ENCODE measurements around the gene WDR88. TPM values are rescaled to one million over a fixed set of nuclear protein-coding genes. Genes with fewer than 3 reads are reported as not detected.

WDR88 gene
- total and polyA plus RNA-seq, 2 of the 13 experiments (the other 11 are each of a cell fraction or from before 2014, with no cell fraction given): not detected

DNA sequence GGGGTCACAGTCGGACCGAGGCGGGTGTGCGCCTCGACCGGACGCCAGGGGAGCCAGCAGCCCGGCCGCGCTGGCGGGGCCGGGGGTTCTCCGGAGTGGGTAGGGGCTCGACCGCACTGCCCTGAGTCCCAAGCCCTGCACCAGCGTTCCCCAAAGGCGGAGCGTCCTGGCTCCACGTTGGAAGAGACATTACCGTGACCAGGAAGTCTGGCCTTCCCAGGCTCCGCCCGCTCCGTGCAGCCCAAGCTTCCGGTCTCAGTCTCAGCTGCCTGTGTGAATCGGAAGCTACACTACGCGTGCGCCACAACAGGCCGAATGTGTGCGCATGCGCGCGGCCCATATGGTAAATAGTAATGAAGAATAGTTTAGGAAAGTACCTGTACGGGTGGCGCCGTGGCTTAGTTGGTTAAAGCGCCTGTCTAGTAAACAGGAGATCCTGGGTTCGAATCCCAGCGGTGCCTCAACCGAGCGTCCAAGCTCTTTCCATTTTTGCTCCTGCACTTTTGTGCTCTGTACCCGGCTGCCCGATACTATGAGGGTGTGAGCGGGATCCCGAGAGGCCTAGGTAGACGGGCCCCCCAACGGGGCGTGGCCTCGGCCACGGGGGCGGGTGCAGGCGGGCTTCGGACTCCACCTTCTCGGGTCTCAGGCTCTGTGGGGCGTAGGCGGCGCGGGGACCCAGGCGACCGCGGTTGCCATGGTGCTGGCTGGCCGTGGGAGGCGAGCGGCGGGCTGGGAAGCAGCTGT is 44.9 kb downstream of the WDR88 start (continued):
- TF ChIP-seq TEAD2 (CRISPR knock-in tag; IDR thresholded peaks at IDR 0.05) (no peak), ZNF281 (CRISPR knock-in tag; IDR thresholded peaks at IDR 0.05; ENCODE audit: borderline replicate concordance) (no peak), PHF5A (CRISPR knock-in tag; IDR thresholded peaks at IDR 0.05; ENCODE audit: low read depth, unreplicated experiment) (peak; percentile 91), ZXDC (CRISPR knock-in tag; IDR thresholded peaks at IDR 0.05) (no peak; the same call in 1 of the 2 replicates), SP4 (CRISPR knock-in tag; IDR thresholded peaks at IDR 0.05) (peak; percentile 88), NFATC3 (CRISPR knock-in tag; IDR thresholded peaks at IDR 0.05) (peak; percentile 52; the same call in 1 of the 2 replicates), KLF12 (CRISPR knock-in tag; IDR thresholded peaks at IDR 0.05; ENCODE audit: borderline replicate concordance) (0 out of 2 replicates have a peak, but pooled peaks have one; percentile 29), ZNF329 (CRISPR knock-in tag; IDR thresholded peaks at IDR 0.05; ENCODE audit: low read depth) (no peak), ZNF816 (CRISPR knock-in tag; IDR thresholded peaks at IDR 0.05; ENCODE audit: borderline replicate concordance) (peak; percentile 96), HNF4A (CRISPR knock-in tag; IDR thresholded peaks at IDR 0.05) (peak; percentile 25; the same call in 1 of the 2 replicates), RELA (CRISPR knock-in tag; IDR thresholded peaks at IDR 0.05) (0 out of 2 replicates have a peak, but pooled peaks have one; percentile 30), CAMTA2 (CRISPR knock-in tag; IDR thresholded peaks at IDR 0.05; ENCODE audit: borderline replicate concordance) (peak; percentile 72; the same call in 1 of the 2 replicates), ZNF362 (CRISPR knock-in tag; IDR thresholded peaks at IDR 0.05; ENCODE audit: borderline replicate concordance) (peak; percentile 25; the same call in 1 of the 2 replicates), ZNF788 (CRISPR knock-in tag; IDR thresholded peaks at IDR 0.05; ENCODE audit: borderline replicate concordance) (peak; percentile 82; the same call in 1 of the 2 replicates), FOXA1 (IDR thresholded peaks at IDR 0.05) (no peak), FOXA1 (CRISPR knock-in tag; IDR thresholded peaks at IDR 0.05) (peak; percentile 38), PHF21A (CRISPR knock-in tag; IDR thresholded peaks at IDR 0.05) (peak; percentile 98), TEAD3 (CRISPR knock-in tag; optimal IDR thresholded peaks at IDR 0.05; ENCODE audit: borderline replicate concordance) (peak; percentile 20)
- TF ChIP-seq, protein P1, sequence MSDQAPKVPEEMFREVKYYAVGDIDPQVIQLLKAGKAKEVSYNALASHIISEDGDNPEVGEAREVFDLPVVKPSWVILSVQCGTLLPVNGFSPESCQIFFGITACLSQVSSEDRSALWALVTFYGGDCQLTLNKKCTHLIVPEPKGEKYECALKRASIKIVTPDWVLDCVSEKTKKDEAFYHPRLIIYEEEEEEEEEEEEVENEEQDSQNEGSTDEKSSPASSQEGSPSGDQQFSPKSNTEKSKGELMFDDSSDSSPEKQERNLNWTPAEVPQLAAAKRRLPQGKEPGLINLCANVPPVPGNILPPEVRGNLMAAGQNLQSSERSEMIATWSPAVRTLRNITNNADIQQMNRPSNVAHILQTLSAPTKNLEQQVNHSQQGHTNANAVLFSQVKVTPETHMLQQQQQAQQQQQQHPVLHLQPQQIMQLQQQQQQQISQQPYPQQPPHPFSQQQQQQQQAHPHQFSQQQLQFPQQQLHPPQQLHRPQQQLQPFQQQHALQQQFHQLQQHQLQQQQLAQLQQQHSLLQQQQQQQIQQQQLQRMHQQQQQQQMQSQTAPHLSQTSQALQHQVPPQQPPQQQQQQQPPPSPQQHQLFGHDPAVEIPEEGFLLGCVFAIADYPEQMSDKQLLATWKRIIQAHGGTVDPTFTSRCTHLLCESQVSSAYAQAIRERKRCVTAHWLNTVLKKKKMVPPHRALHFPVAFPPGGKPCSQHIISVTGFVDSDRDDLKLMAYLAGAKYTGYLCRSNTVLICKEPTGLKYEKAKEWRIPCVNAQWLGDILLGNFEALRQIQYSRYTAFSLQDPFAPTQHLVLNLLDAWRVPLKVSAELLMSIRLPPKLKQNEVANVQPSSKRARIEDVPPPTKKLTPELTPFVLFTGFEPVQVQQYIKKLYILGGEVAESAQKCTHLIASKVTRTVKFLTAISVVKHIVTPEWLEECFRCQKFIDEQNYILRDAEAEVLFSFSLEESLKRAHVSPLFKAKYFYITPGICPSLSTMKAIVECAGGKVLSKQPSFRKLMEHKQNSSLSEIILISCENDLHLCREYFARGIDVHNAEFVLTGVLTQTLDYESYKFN (CRISPR knock-in tag; conservative IDR thresholded peaks at IDR 0.05): peak; percentile 86
